Natural killer cell treated with Interleukin-12 subunit alpha and Interleukin-12 subunit beta and Interleukin-15 and Interleukin-18, amount 100 ng/mL, for 72 hours (primary cell): ENCODE results near the gene OLFML2B. TPM values are rescaled to one million over a fixed set of nuclear protein-coding genes. Genes with fewer than 3 reads are reported as not detected.

ENCODE experiments used
- total RNA-seq, 2 donors: library from RNA; stranded (reverse); gene quantifications; one replicate each; pipeline ENCODE4 v1.2.3, GENCODE V29; 2022

OLFML2B gene
- total RNA-seq, 2 donors from 2014 or later: not detected

Other genes with a start within 250 kb of the OLFML2B start
- gene NOS1AP, start 45.8 kb upstream of the OLFML2B start, total RNA-seq: under 1 TPM in 1 of 2 donors, not detected in 1; 0.12 TPM